Measurements from ENCODE around the gene FCF1. TPM values are rescaled to one million over a fixed set of nuclear protein-coding genes. Genes with fewer than 3 reads are reported as not detected.

FCF1 gene
- total and polyA plus RNA-seq, 9 of the 15 experiments (the other 6 are each of a cell fraction or from before 2014, with no cell fraction given) = 6.8 to 91.9 (median 40.0) TPM

GRCh38 chr14:74667758-74668157 is 45.2 kb upstream of the FCF1 start (continued):
- no peak for TF ChIP-seq ZNF518B (CRISPR knock-in tag; IDR thresholded peaks at IDR 0.05)
- no peak for TF ChIP-seq PCBP1 (IDR thresholded peaks at IDR 0.05; ENCODE audit: low read depth, low read length, poor library complexity, severe bottlenecking)
- no peak for TF ChIP-seq ZNF830 (CRISPR knock-in tag; IDR thresholded peaks at IDR 0.05)
- no peak for TF ChIP-seq MNT (conservative IDR thresholded peaks at IDR 0.05)
- no peak for TF ChIP-seq ZNF134 (CRISPR knock-in tag; conservative IDR thresholded peaks at IDR 0.05)
- TF ChIP-seq ETV6 (IDR thresholded peaks at IDR 0.05; ENCODE audit: borderline replicate concordance in 1 of 2, low read depth in 2 of 2, low read length in 1 of 2) = no peak
- no peak for TF ChIP-seq ETV6 (CRISPR knock-in tag; IDR thresholded peaks at IDR 0.05; ENCODE audit: borderline replicate concordance)
- TF ChIP-seq CEBPG (CRISPR knock-in tag; IDR thresholded peaks at IDR 0.05) = peak; percentile 38; the same call in 1 of the 2 replicates
- peak; percentile 60 to 90 for TF ChIP-seq CEBPG (tag; conservative IDR thresholded peaks at IDR 0.05 in 1 of 2, IDR thresholded peaks at IDR 0.05 in 1 of 2)
- peak; percentile 60; the same call in 1 of the 2 replicates for TF ChIP-seq FOSL1 (tag; conservative IDR thresholded peaks at IDR 0.05)
- TF ChIP-seq DIDO1 (tag; IDR thresholded peaks at IDR 0.05; ENCODE audit: low read depth) = no peak
- TF ChIP-seq ATF1 (CRISPR knock-in tag; IDR thresholded peaks at IDR 0.05) = no peak
- no peak for TF ChIP-seq ATF1 (tag; IDR thresholded peaks at IDR 0.05)
